Stimulated activated CD4-positive, alpha-beta T cell treated with anti-CD3 and anti-CD28 coated beads, Interleukin-1b, Interleukin-23, amount 100 ng/mL, for 48 hours (primary cell): Measurements from ENCODE around the gene KRTAP5-10.
"Not testable (repeated sequence)": the region's sequence is repeated elsewhere in the genome, so short reads cannot be mapped to it uniquely, and the experiment has no call there.

Experiments used
- DNase-seq: peaks from one replicate; pipeline ENCODE4 v3.0.0-alpha.2; 2020

Gene KRTAP5-10

GRCh38 chr11:71613931-71614330, 48.6 kb downstream of the KRTAP5-10 start:
- not testable (repeated sequence) for DNase-seq

- not testable (repeated sequence) for DNase-seq
Observed at GRCh38 chr11:71614366-71614917, 49.1 kb downstream of the KRTAP5-10 start.

GRCh38 chr11:71615003-71615402, 49.6 kb downstream of the KRTAP5-10 start:
- DNase-seq: not testable (repeated sequence)
